ENCODE measurements around the gene RAB26.

DNA sequence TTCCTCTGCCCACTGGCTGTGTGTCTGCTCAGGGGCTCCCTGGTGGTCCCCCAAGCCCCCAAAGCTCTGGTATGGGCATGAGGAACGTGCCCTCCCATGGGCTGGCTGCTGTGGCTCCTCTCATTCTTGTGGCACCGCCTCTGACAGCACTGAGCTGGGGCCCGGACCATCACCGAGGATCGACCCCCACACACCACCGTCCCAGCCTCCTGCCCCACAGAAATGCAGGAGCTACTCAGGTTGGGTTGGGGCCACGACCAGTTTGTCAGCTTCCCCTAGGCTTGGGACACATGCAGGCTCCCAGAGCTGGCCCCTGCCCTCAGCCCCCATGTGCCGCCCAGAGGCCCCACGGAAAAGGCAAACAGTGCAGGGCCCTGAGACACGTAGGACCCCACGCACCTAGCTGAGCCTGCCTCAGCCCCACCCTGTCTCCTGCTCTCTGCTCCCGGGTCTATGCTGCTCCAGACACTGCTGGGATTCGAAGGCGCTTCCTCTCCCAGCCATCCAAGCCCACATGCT lies 51.3 kb downstream of the RAB26 start:
- no peak for TF ChIP-seq CTCF (IDR thresholded peaks at IDR 0.05)
- no peak for TF ChIP-seq POLR2A (IDR thresholded peaks at IDR 0.05)
- TF ChIP-seq EP300 (IDR thresholded peaks at IDR 0.05): no peak
